HepG2 (cell line): Measurements from ENCODE around the gene INSR. TPM values are rescaled to one million over a fixed set of nuclear protein-coding genes. Genes with fewer than 3 reads are reported as not detected.
A peak's percentile ranks its signal among the peaks of the same experiment; 100 is the strongest.

Experiments
- ARHGAP35 ChIP-seq: sonication (generic); formaldehyde crosslinking; IDR thresholded peaks from 2 replicates; pipeline ENCODE4 v1.9.0; 2022; ENCODE audit warnings: mild to moderate bottlenecking, inconsistent platforms, moderate library complexity, missing genetic modification reagents, borderline replicate concordance
- DBP ChIP-seq: sonication (generic); formaldehyde crosslinking; IDR thresholded peaks from 2 replicates; pipeline ENCODE4 v1.4.0; 2020; ENCODE audit warnings: missing genetic modification reagents; ENCODE audit errors: not compliant biosample characterization
- DRAP1 ChIP-seq: IDR thresholded peaks from 2 replicates; pipeline ENCODE4 v1.6.1; 2016; ENCODE audit warnings: missing genetic modification reagents, missing compliant biosample characterization
- E2F2 ChIP-seq: sonication (generic); formaldehyde crosslinking; IDR thresholded peaks from 2 replicates; pipeline ENCODE4 v1.4.0; 2020; ENCODE audit warnings: missing genetic modification reagents, borderline replicate concordance
- ETV5 ChIP-seq: IDR thresholded peaks from 2 replicates; pipeline ENCODE4 v1.6.1; 2018; ENCODE audit warnings: missing biosample characterization, missing genetic modification reagents, inconsistent platforms, borderline replicate concordance
- FOXO1 ChIP-seq: sonication (generic); formaldehyde crosslinking; IDR thresholded peaks from 2 replicates; pipeline ENCODE4 v1.4.0; 2020; ENCODE audit warnings: missing genetic modification reagents
- MIER3 ChIP-seq: IDR thresholded peaks from 2 replicates; pipeline ENCODE4 v1.6.1; 2016; ENCODE audit warnings: missing compliant biosample characterization, borderline replicate concordance
- RFX1 ChIP-seq: fragments of 450-650 bp; IDR thresholded peaks from 2 replicates; pipeline ENCODE4 v1.6.1; 2017
- SOX13 ChIP-seq, 3 experiments: fragments of 450-650 bp in 1 of 3; sonication (generic) in 1 of 3; formaldehyde crosslinking in 1 of 3; IDR thresholded peaks in 2 of 3; conservative IDR thresholded peaks in 1 of 3; 2 replicates each; pipeline versions ENCODE4 v1.5.0 to v1.6.1; 2016 to 2020; ENCODE audit warnings: antibody characterized with exemption in 1 of 3, mild to moderate bottlenecking in 1 of 3, missing compliant biosample characterization in 1 of 3, missing genetic modification reagents in 1 of 3, moderate library complexity in 1 of 3
- TARDBP ChIP-seq: sonication (generic); formaldehyde crosslinking; IDR thresholded peaks from 2 replicates; pipeline ENCODE4 v1.8.0; 2022; ENCODE audit warnings: mild to moderate bottlenecking, missing genetic modification reagents
- THAP9 ChIP-seq: sonication (generic); formaldehyde crosslinking; IDR thresholded peaks from 2 replicates; pipeline ENCODE4; 2020; ENCODE audit warnings: missing genetic modification reagents, mild to moderate bottlenecking, borderline replicate concordance
- ZNF3 ChIP-seq: IDR thresholded peaks from 2 replicates; pipeline ENCODE4 v1.7.0; 2017; ENCODE audit warnings: inconsistent platforms
- ZNF331 ChIP-seq: sonication (generic); formaldehyde crosslinking; IDR thresholded peaks from 2 replicates; pipeline ENCODE4 v1.4.0; 2020; ENCODE audit warnings: missing genetic modification reagents
- ZNF446 ChIP-seq: sonication (generic); formaldehyde crosslinking; IDR thresholded peaks from 2 replicates; pipeline ENCODE4 v1.5.0; 2020; ENCODE audit warnings: mild to moderate bottlenecking, missing genetic modification reagents
- ZNF546 ChIP-seq: sonication (generic); formaldehyde crosslinking; conservative IDR thresholded peaks from 2 replicates; pipeline ENCODE4 v1.8.1; 2023; ENCODE audit warnings: mild to moderate bottlenecking, missing genetic modification reagents
- ZNF570 ChIP-seq: sonication (generic); formaldehyde crosslinking; IDR thresholded peaks from 2 replicates; pipeline ENCODE4 v1.4.0; 2020; ENCODE audit warnings: mild to moderate bottlenecking, missing genetic modification reagents, borderline replicate concordance
- polyA plus RNA-seq, 8 experiments: library from polyadenylated mRNA; depleted of rRNA in 3 of 8; stranded (reverse) in 7 of 8; unstranded in 1 of 8; fragments of >200 nt; fragmentation: Illumina TruSeq in 4 of 8; extraction: Trizol in 4 of 8; gene quantifications; 2 replicates each; pipeline versions ENCODE4 v1.2.1 to v1.2.3, GENCODE V29; 2011 to 2016; ENCODE audit warnings: low read depth in 4 of 8, missing spikeins in 1 of 8, mixed read lengths in 1 of 8; ENCODE audit not compliant: insufficient read depth in 1 of 8
- total RNA-seq, 5 experiments: library from RNA; depleted of rRNA; stranded (reverse); fragments of >200 nt; fragmentation: Illumina TruSeq; extraction: Trizol; gene quantifications; 2 replicates each; pipeline ENCODE4 v1.2.3, GENCODE V29; 2016; ENCODE audit warnings: low read depth in 1 of 5
- TF ChIP-seq, protein P1 (sequence below): sonication (generic); formaldehyde crosslinking; IDR thresholded peaks from 2 replicates; pipeline ENCODE4 v1.5.1; 2020; ENCODE audit warnings: mild to moderate bottlenecking, missing genetic modification reagents, borderline replicate concordance

INSR gene
- total and polyA plus RNA-seq, 2 of the 13 experiments (the other 11 are each of a cell fraction or from before 2014, with no cell fraction given) = 24.2 to 29.8 TPM

DNA sequence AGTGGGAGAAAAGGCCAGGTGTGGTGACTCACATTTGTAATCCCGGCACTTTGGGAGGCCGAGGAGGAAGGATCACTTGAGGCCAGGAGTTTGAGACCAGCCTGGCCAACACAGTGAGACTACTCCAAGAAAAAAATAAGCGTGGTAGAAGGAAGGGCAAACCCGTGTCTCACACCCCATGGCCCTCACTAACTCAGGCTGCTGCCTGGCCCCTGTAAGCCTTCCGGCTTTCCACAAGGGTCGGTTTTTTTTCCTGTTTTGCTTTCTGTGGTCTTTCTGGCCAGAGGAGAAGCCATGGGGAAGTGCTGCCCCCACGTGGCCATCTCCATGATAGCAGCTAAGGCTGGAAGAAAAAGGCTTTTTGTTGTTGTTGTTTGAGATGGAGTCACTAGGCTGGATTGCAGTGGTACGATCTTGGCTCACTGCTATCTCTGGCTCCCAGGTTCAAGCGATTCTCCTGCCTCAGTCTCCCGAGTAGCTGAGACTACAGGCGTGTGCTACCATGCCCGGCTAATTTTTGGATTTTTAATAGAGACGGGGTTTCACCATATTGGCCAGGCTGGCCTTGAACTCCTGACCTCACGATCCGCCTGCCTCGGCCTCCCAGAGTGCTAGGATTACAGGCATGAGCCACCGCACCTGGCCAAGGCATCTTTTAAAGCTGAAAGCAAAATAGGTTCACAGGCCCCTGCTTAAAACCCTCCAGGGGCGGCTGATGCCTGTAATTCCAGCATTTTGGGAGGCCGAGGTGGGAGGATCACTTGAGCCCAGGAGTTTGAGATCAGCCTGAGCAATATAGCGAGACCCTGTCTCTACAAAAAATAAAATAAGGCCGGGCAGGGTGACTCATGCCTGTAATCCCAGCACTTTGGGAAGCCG is 47.0 kb upstream of the INSR start (continued):
- TF ChIP-seq DRAP1 (CRISPR knock-in tag) (0 out of 2 replicates have a peak, but pooled peaks have one; percentile 16), ZNF546 (CRISPR knock-in tag) (no peak), TARDBP (CRISPR knock-in tag) (no peak), ARHGAP35 (no peak), MIER3 (no peak), RFX1 (no peak), SOX13 (IDR thresholded peaks at IDR 0.05) (no peak), SOX13 (CRISPR knock-in tag; conservative IDR thresholded peaks at IDR 0.05 in 1 of 2, IDR thresholded peaks at IDR 0.05 in 1 of 2) (no peak), E2F2 (CRISPR knock-in tag) (no peak), FOXO1 (CRISPR knock-in tag) (0 out of 2 replicates have a peak, but pooled peaks have one; percentile 27), ZNF3 (CRISPR knock-in tag) (no peak), THAP9 (CRISPR knock-in tag) (0 out of 2 replicates have a peak, but pooled peaks have one; percentile 37), ZNF446 (CRISPR knock-in tag) (no peak), DBP (CRISPR knock-in tag) (no peak), ZNF570 (CRISPR knock-in tag) (no peak), ZNF331 (peak; percentile 40; the same call in 1 of the 2 replicates), ETV5 (peak; percentile 40; the same call in 1 of the 2 replicates)
- TF ChIP-seq, protein P1, sequence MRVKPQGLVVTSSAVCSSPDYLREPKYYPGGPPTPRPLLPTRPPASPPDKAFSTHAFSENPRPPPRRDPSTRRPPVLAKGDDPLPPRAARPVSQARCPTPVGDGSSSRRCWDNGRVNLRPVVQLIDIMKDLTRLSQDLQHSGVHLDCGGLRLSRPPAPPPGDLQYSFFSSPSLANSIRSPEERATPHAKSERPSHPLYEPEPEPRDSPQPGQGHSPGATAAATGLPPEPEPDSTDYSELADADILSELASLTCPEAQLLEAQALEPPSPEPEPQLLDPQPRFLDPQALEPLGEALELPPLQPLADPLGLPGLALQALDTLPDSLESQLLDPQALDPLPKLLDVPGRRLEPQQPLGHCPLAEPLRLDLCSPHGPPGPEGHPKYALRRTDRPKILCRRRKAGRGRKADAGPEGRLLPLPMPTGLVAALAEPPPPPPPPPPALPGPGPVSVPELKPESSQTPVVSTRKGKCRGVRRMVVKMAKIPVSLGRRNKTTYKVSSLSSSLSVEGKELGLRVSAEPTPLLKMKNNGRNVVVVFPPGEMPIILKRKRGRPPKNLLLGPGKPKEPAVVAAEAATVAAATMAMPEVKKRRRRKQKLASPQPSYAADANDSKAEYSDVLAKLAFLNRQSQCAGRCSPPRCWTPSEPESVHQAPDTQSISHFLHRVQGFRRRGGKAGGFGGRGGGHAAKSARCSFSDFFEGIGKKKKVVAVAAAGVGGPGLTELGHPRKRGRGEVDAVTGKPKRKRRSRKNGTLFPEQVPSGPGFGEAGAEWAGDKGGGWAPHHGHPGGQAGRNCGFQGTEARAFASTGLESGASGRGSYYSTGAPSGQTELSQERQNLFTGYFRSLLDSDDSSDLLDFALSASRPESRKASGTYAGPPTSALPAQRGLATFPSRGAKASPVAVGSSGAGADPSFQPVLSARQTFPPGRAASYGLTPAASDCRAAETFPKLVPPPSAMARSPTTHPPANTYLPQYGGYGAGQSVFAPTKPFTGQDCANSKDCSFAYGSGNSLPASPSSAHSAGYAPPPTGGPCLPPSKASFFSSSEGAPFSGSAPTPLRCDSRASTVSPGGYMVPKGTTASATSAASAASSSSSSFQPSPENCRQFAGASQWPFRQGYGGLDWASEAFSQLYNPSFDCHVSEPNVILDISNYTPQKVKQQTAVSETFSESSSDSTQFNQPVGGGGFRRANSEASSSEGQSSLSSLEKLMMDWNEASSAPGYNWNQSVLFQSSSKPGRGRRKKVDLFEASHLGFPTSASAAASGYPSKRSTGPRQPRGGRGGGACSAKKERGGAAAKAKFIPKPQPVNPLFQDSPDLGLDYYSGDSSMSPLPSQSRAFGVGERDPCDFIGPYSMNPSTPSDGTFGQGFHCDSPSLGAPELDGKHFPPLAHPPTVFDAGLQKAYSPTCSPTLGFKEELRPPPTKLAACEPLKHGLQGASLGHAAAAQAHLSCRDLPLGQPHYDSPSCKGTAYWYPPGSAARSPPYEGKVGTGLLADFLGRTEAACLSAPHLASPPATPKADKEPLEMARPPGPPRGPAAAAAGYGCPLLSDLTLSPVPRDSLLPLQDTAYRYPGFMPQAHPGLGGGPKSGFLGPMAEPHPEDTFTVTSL (CRISPR knock-in tag) = no peak
